ENCODE data around the gene RBAK.
"Not testable (repeated sequence)": the region's sequence is repeated elsewhere in the genome, so short reads cannot be mapped to it uniquely, and the experiment has no call there.

The RBAK gene

DNA sequence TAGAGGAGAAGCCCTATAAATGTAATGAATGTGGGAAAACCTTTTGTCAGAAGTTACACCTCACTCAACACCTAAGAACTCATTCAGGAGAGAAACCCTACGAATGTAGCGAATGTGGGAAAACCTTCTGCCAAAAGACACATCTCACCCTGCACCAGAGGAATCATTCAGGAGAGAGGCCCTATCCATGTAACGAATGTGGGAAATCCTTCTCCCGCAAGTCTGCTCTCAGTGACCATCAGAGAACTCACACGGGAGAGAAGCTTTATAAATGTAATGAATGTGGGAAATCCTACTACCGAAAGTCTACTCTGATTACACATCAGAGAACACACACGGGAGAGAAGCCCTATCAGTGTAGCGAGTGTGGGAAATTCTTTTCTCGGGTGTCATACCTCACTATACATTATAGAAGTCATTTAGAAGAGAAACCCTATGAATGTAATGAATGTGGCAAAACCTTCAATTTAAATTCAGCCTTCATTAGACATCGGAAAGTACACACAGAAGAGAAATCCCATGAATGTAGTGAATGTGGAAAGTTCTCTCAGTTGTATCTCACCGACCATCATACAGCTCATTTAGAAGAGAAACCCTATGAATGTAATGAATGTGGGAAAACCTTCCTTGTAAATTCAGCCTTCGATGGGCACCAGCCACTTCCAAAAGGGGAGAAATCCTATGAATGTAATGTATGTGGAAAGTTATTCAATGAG is 18.9 kb downstream of the RBAK start:
- TF ChIP-seq, protein P1, sequence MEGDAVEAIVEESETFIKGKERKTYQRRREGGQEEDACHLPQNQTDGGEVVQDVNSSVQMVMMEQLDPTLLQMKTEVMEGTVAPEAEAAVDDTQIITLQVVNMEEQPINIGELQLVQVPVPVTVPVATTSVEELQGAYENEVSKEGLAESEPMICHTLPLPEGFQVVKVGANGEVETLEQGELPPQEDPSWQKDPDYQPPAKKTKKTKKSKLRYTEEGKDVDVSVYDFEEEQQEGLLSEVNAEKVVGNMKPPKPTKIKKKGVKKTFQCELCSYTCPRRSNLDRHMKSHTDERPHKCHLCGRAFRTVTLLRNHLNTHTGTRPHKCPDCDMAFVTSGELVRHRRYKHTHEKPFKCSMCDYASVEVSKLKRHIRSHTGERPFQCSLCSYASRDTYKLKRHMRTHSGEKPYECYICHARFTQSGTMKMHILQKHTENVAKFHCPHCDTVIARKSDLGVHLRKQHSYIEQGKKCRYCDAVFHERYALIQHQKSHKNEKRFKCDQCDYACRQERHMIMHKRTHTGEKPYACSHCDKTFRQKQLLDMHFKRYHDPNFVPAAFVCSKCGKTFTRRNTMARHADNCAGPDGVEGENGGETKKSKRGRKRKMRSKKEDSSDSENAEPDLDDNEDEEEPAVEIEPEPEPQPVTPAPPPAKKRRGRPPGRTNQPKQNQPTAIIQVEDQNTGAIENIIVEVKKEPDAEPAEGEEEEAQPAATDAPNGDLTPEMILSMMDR (IDR thresholded peaks at IDR 0.05; ENCODE audit: low read depth, low read length) = no peak
- no peak for DNase-seq (ENCODE audit: extremely low read depth, low read depth)

DNA sequence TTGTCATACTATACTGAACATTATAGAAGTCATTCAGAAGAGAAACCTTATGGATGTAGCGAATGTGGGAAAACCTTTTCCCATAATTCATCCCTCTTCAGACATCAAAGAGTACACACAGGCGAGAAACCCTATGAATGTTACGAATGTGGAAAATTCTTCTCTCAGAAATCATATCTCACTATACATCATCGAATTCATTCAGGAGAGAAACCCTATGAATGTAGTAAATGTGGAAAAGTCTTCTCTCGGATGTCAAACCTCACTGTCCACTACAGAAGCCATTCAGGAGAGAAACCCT is 19.4 kb downstream of the RBAK start:
- DNase-seq (ENCODE audit: extremely low read depth, low read depth) = no peak
- TF ChIP-seq, protein P1 (IDR thresholded peaks at IDR 0.05; ENCODE audit: low read depth, low read length) = no peak

DNA sequence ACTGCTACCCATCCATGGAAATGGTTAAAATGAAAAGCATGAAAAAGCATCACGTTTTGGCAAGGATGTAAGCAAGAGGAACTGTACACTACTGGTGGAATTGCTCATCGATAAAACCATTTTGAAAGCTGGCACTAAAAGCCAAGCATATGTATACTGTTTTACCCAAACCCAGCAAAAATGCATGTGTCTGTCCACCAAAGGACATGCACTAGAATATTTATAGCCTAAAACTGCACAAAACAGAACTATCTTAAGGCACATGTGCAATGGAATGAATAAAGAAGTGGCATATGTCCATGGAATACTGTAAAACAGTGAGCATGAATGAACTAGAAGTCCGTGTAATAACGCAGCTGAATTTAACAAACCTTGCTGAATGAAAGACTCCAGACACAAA is 22.9 kb downstream of the RBAK start:
- no peak for DNase-seq (ENCODE audit: extremely low read depth, low read depth)
- TF ChIP-seq, protein P1 (IDR thresholded peaks at IDR 0.05; ENCODE audit: low read depth, low read length) = no peak

DNA sequence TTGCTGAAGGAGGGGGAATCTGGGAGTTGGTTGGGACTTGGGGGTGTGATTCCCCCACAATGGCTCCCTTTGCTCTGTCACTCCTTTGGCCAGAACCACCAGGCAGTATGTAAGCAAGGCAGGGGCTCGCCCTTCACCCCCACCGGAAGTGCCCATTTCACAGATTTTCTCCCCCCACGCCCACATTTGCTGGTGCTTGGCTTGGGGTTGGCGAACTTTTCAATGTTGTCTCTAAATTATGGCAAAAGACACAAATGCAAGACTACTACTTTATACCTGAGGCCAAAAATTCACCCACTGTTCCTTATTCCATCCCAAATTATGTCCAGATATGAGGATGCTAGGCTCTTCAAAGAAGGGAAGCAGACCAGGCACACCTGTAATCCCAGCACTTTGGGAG is 24.5 kb downstream of the RBAK start:
- DNase-seq (ENCODE audit: extremely low read depth, low read depth) = no peak
- TF ChIP-seq, protein P1 (IDR thresholded peaks at IDR 0.05; ENCODE audit: low read depth, low read length) = no peak

DNA sequence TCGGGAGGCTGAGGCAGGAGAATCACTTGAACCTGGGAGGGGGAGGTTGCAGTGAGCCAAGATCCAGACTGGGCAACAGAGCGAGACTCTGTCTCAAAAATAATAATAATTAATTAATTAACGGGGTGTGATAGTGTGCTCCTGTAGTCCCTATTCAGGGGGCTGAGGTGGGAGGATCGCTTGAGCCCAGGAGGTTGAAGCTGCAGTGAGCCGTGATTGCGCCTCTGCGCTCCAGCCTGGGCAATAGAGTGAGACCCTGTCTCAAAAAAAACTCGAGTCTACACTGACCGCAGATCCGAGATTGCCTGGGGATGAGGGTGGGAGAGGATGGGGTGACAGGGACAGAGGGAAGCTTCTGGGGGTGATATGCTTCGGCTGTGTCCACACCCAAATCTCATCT is 29.5 kb downstream of the RBAK start:
- not testable (repeated sequence) for DNase-seq (ENCODE audit: extremely low read depth, low read depth)

DNA sequence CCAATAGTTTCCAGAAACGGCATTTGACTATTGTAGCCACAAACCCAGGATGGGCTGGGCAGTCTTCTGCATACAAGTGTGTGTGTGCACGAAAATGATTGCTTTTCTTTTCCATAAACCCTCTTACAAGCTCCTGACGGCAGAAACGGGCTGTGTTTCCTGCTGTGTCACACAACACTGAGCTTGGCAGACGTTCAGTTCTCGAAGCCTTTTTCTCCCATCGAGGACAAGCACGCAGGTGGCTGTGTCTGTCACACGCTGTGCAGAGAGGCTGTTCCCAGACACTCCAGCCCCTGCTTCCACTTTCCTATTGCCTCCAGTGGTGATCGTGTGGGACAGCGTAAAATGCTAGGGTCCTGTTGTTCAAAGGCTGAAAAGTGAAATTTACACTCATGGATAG is 32.1 kb downstream of the RBAK start:
- TF ChIP-seq, protein P1 (IDR thresholded peaks at IDR 0.05; ENCODE audit: low read depth, low read length) = no peak
- no peak for DNase-seq (ENCODE audit: extremely low read depth, low read depth)

DNA sequence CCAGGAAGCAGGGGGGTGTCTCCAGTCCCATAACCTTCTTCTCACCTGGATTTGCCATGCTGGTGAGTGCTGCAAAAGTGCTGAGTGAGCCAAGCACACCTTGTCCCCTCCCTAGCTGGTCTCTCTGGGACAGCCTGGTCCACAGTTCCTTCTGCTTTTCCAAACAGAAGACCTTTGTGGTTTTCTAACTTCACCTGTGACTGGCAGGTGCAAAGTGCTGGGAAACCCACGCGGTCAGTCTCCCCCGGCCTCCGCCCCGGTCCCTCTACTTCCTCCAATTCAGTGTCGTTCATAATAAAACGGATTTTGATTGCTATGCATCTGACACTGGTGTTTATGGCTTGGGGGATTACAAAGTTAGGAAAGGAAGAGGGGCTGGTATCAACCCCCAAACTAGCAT is 37.1 kb downstream of the RBAK start:
- TF ChIP-seq, protein P1 (IDR thresholded peaks at IDR 0.05; ENCODE audit: low read depth, low read length) = no peak
- DNase-seq (ENCODE audit: extremely low read depth, low read depth) = no peak

DNA sequence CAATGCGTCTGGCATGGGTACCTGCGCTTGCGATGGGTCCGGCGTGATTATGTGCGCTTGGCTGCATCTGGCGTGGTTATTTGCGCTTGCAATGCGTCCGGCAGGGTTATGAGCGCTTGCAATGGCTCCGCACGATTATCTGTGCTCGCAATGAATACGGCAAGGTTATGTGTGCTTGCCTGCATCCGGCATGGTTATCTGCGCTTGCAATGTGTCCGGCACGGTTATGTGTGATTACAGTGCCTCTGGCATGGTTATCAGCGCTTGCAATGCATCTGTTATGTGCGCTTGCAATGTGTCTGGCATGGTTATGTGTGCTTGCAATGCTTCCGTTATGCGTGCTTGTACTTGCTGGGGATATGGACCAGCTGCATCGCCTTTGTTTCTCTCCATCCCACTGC is 37.7 kb downstream of the RBAK start:
- DNase-seq (ENCODE audit: extremely low read depth, low read depth) = no peak
- TF ChIP-seq, protein P1 (IDR thresholded peaks at IDR 0.05; ENCODE audit: low read depth, low read length) = no peak
